Activated CD4-positive, alpha-beta T cell treated with anti-CD3 and anti-CD28 coated beads for 24 hours (primary cell): ENCODE measurements around the gene PLOD3.

Experiments used
- DNase-seq, 2 donors: peaks; one replicate each; pipeline ENCODE4 v3.0.0-alpha.2; 2020; ENCODE audit warnings: low read depth in 2 of 2

PLOD3 gene

DNA sequence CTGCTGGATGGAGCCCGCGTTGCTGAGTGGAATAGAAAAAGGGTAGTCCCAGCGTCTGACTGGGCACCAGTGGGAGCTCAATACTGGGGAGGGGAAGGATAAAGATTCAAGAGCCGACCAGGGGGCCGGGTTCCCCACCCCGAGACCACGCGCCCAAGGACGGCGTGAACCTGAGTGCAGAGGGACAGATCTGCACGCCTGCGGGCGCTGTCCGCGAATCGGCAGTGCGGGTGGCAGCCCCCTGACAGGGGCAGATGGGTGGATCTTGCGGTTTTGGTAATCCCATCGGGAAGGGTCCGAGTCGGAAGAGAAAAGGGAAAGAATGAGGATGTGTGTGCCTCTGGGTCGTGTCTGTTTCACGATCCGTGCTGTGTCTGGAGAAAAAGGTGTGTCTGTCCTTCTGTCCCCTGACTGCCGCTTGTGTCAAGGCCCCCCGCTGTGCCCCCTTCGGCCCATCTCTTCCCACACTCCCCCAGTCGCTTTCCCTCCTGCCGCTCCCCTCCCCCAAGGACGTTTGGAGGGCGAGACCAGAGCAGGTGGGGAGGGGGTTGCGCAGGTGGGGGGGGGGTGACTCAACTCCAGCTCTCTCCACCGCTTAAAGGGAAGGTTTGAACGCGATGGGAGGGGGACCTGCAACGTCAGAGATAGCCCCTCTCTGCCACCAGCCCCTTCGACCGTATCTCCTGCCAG, 51.3 kb downstream of the PLOD3 start:
- no peak for DNase-seq

DNA sequence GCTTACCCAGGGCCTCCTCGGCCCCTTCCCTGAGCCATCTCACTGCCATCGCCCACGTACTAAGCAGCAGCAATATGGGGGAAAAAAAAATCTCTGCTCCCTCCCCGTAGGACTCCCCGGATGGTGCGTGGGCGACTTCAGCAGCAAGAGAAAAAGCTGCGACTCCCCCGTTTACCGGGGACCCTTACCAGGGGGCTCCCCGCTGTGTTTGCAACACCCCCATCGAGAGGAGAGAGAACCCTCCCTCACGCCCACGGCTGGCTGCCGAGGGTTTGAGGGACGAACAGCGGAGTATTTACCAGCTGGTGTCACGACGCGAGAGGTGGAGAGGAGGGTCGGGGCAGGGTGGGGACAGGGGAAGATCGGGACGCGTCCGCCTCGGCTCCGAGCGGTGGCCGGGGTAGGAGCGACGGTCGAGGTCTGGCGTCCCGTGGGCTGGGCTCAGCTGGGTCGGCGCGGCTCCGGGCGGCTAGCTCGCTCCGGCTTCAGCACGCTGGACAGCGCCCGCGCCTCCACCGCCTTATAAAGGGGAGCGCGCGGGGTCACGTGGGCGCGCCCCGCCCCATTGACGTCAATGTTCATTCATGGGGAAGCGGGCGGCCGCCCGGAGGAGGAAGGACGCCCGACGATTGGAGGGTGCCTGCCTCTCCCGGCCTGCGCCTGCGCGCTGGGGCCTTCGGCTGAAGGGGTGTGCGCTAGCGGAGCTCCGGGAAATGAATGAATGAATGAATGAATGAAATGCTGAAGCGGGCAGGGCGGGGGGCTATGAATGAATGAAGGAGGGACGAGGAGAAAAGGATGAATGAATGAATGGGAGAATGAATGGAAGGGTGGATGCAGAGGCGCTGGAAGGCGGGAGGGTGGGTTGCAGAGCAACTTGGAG, 52.1 kb downstream of the PLOD3 start, which contains the start of gene VGF:
TSS of gene VGF (minus strand) at position 495 of the 883 bp plus-strand sequence. CDS start 726 bp downstream, outside the sequence.
- DNase-seq: peak; percentile 86 to 89

DNA sequence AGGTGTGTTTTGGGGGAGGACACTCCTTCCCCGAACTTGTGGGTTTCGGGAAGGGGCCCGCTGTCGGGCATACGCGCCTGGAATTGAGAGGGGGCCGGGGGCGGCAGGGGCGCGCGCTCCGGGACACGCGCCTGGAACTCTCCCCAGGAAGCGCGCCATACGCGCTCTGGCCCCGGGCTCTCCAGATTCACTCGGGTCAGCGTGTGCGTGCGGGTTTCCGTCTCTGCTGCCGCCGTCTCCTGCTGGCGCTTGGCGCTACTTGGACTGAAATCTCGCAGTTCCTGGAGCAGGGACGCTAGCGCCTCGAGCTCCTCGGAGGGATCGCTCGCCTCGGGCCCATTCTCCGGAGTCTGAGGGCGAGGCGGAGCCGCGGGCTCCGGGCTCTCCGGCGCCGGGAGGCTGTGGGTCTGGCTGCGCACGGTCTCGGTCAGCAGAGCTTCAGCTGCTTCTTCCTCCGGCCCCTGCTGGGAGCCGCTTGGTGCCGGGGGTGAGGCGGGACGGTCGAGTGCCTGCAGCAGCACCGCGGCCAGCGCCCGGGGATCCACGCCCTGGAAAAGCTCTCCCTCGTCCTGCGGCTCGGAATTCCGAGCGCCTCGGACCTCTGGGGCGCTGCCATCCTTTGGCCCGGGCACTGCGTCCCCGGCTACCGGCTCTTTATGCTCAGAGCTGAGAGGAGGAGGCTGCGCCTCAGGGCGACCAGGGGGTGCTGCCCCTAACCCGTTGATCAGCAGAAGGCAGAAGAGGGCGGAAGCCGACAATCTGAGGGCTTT, 53.1 kb downstream of the PLOD3 start:
- no peak for DNase-seq

DNA sequence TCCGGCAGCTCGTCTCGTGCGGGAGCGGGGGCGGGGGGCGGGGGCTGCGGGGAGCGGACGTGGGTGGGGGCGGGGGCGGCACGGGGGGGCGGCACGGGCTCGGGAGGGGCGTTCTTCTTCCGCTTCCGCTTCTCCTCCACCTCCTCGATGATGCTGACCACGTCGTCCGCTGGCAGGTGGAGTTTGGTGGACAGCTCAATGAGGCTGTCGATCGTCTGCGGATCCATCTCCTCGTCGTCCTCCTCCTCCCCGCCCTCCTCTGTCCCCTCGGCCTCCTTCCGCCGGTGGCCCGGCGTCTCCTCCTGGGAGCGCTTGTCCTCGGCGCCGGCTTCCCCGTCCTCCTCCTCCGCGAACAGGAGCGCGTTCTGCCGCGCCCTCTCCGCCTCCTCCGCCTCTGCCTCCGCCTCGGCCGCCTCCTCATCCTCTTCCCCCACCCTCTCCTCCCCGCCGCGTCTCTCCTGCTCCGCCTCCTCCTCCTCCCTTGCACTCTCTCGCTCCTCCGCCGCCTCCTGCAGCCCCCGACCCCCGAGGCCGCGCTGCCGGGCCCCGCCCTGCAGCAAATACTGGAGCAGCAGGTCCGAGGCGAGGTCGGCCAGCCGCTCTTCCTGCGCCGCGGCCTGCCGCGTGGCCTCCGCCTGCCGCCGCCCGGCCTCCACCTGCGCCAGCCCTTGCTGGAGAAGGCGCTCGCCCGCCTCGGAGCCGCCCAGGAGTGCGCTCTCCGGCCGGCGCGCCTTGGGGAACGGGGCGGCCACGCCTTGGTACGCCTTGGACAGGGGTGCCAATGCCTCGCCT, 53.9 kb downstream of the PLOD3 start:
- no peak for DNase-seq

DNA sequence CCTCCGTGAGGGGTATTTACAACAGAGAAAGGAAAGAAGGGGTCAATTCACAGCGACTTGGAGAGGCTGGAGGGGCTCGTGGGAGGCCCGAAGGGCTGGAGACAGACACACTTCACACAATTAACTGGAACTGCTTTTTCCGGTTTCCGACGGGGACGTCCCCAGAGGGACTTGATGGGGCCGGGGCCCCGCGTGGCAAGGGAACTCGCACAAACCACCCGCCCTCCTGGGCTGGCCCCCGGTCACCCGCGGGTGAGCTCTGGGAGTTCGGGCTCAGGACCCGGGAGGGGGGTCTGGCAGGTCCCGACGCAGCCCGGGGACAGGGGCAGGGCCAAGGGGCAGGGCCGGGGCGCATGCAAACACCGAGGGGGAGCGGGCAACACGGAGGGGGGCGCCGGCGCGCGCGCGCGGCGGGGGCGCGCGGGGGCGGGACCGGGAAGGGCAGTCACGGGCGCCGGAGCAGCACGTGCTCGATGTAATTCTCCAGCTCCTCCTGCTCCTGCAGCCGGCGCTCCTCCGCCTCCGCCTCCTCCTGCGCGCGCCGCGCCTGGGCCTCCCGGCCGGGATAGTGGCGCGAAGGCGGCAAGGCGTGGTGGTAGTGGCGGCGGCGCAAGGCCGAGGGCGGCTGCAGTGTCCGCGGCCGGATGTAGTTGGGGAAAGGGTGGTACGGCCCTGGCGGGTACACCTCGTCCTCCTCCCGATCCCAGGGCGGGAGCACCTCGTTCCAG, 54.7 kb downstream of the PLOD3 start:
- no peak for DNase-seq

DNA sequence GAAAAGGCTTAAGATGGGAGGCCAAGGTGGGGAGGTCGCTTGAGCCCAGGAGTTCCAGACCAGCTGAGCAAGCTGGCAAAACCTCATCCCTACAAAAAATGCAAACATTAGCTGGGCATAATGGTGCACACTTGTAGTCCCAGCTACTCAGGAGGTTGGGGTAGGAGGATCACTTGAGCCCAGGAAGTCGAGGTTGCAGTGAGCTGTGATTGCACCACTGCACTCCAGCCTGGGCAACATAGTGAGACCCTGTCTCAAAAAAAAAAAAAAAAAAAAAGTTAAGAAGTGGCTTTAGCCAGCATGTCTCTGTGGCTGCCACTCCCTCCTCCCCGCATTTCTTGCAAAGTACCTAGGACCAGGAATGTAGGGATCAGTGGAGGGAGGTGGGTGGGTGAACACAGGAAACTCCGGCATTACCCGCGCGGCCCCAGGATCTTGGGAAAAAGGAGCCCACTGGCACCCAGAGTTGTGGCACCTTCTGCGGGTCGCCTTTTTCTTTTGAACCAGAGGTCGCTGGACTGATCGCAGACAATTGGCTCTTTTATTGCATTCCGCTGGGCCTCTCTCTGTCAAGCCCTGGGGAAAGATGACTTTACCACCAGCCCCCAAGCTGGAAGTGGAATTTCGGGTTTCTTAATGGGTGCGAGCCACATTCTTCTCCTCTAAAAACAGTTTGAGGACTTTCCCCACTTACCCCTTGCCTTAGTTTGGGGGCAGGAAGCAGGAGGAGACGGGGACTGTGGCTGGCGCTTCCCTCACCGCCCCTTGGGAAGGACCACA, 55.5 kb downstream of the PLOD3 start:
- no peak for DNase-seq

DNA sequence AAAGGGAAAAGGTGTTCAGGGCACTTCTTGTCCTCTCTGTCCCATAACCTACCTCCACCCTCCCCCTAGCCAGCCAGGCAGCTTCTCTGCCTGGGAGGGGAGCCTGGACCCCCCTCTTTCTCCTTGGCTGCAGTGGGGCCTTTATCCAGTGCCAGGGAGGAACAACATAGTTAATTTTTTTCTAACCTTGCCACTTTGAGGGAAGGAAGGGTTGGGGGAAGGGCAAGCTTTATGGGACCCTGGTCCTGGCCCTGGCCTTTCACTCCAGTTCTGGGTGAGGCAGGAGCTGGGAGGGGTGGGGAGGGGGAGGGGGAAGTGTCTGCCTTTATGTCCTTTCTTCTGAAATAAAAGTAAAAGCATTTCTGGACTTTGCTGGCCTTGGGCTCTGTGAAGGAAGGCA, 56.5 kb downstream of the PLOD3 start:
- DNase-seq: no peak

DNA sequence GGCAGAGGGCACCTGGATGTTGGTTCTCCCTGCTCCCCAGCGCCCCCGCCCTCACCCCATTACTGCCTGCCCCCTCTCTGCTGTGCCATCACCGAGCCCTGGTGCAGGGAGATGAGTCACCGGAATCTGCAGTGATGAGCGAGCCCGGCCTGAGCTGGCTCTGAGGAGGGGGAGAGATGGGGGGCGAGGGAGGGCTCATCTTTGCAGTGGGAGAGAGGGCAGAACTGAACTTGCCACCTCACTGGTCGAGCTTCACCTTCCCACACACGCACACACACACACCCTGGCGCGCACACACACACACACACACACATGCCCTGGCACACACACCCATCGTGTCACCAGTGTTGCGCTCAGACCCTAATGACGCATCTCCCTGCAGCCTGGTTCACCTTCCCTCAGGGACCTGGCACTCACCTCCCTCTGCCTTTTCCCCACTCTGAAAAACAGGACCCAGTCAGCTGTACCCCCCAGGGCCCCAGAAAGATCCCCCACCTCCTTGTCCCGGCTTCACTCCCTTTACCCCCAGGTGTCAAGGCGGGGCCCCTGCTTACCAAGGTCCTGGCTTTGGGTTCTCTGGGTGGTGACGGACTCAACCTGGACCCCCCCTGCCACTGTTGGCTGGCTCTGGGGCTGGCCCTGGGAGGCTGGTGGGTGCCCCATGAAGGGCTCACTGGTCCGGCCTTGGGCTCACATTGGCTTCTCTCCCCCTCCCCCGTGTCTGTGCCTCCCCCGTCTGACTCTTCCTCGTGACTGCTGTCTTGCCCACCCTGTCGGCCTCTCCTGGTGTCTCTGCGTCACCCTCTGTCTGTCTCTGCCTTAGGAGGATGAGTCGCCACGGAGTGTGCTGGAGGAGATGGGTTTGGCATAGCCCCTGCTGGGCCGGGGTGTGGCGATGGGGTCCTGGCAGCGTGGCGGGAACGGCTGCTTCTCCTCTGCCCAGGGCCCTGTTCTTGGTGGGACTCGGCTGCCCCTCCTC, 57.4 kb downstream of the PLOD3 start:
- DNase-seq: no peak

DNA sequence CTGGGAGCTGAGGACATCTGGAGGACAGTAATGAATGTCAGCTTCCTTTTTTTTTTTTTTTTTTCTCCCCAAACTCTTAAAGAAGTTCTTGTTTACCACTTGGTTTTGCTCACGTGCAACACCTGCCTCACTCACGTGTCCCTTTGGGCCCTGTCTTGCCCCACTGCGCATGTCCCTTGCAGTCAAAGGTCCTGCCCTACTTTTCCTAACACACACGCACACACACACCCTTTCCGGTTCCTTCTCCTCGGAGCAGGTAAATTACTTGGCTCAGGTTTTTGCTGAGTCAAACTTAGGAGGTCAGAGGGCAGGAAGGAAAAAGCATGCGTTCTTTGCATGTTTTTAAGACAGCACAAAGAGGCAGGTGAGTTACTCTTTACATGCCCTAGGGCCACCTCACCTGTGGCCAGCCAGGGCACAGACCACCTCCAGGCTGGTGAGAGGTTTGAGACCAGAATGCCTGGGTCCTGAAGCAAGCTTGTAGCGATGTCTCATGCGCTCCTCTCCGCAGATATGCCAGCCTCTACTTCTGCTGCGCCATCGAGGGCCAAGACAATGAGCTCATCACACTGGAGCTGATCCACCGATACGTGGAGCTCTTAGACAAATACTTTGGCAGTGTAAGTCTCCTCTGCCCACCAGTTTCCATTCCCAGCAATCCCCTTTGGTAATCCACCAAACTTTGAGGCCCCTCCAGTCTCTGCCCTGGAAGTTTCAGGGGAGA, 60.4 kb downstream of the PLOD3 start:
- DNase-seq: no peak

DNA sequence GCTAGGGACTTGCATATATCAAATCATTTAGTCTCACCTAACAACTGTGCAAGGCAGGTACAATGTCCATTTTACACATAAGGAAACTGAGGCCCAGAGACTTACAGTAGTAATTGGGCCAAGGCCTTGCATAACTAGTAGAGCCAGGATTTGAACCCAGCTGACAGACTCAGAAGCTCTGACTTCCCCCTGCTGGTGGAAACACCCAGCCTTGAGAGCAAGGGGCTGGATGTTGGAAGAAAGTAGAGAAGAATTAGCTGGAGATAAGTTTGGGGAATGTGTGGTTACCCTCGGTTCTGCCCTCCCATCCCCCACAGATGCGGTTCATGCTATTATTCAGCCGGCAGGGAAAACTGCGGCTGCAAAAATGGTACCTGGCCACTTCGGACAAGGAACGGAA, 61.1 kb downstream of the PLOD3 start:
- DNase-seq: no peak
